Measurements from ENCODE around the gene NCOA1. TPM values are rescaled to one million over a fixed set of nuclear protein-coding genes. Genes with fewer than 3 reads are reported as not detected.

The NCOA1 gene
- polyA plus RNA-seq, 1 donor (not counting 4 experiments of a cell fraction or from before 2014, with no cell fraction given), result 5.0 TPM

DNA sequence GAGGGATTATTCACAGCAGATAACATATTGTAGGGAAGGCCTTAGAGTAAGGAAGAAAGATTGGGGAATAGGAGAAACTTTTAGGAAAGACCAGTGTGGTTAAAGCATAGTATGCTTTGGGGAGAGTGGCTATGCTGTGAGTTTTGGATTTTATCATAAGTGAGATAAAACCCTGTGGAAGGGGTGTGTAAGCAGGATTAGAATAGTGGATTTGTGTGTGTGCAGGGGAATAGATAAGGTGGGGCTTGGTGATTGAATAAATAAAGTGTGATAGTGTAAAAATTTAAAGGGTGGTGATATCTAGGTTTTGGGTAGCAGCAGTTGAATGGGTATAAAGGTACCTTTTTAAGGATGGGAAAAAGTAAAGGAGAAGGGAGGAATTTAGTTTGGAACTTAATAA is 137.7 kb downstream of the NCOA1 start:
- Histone ChIP-seq H4K20me1 (ENCODE audit: control insufficient read depth, extremely low read depth, insufficient read depth, low read length) (no peaks in the 10 kb centered on the region), H3K9me3 (ENCODE audit: control insufficient read depth, low read depth, low read length) (no peaks in the 10 kb centered on the region), H3K9me1 (ENCODE audit: control insufficient read depth, extremely low read depth, insufficient read depth, low read length) (no peaks in the 10 kb centered on the region), H3K9ac (ENCODE audit: control insufficient read depth, extremely low read depth, insufficient read depth, low read length) (no peak overlapping the region), H3K4me3 (ENCODE audit: control insufficient read depth in 2 of 3, extremely low read depth in 1 of 3, insufficient read depth in 2 of 3, low read depth in 1 of 3, low read length in 3 of 3) (no peak overlapping the region), H2AFZ (ENCODE audit: control insufficient read depth, low read length) (no peak overlapping the region), H3K79me2 (ENCODE audit: control insufficient read depth, insufficient read depth, low read length) (no peaks in the 10 kb centered on the region), H3K27me3 (ENCODE audit: control insufficient read depth, extremely low read depth, insufficient read depth, low read length) (no peaks in the 10 kb centered on the region), H3K4me2 (ENCODE audit: control insufficient read depth, extremely low read depth, insufficient read depth, low read depth, low read length) (no peak overlapping the region), H3K4me1 (ENCODE audit: control insufficient read depth, extremely low read depth, insufficient read depth, low read length) (no peaks in the 10 kb centered on the region), H3K27ac (ENCODE audit: control insufficient read depth, insufficient read depth, low read length) (no peak overlapping the region), H3K36me3 (ENCODE audit: control insufficient read depth in 2 of 2, extremely low read depth in 1 of 2, insufficient read depth in 2 of 2, low read length in 2 of 2) (no peaks in the 10 kb centered on the region)
- TF ChIP-seq, protein P1, sequence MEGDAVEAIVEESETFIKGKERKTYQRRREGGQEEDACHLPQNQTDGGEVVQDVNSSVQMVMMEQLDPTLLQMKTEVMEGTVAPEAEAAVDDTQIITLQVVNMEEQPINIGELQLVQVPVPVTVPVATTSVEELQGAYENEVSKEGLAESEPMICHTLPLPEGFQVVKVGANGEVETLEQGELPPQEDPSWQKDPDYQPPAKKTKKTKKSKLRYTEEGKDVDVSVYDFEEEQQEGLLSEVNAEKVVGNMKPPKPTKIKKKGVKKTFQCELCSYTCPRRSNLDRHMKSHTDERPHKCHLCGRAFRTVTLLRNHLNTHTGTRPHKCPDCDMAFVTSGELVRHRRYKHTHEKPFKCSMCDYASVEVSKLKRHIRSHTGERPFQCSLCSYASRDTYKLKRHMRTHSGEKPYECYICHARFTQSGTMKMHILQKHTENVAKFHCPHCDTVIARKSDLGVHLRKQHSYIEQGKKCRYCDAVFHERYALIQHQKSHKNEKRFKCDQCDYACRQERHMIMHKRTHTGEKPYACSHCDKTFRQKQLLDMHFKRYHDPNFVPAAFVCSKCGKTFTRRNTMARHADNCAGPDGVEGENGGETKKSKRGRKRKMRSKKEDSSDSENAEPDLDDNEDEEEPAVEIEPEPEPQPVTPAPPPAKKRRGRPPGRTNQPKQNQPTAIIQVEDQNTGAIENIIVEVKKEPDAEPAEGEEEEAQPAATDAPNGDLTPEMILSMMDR (optimal IDR thresholded peaks at IDR 0.05 in 1 of 3, IDR thresholded peaks at IDR 0.05 in 1 of 3, conservative IDR thresholded peaks at IDR 0.05 in 1 of 3; ENCODE audit: extremely low read depth in 1 of 3, insufficient read depth in 2 of 3, low read length in 3 of 3), result no peak
- no peak for TF ChIP-seq EZH2 (IDR thresholded peaks at IDR 0.05; ENCODE audit: low read length)
- FAIRE-seq (no peak), DNase-seq (ENCODE audit: low read depth, low spot score) (no peak)
- dilution Hi-C loops (cut with MboI; ENCODE audit: extremely low pct_ligation_motif_present, low sequenced_read_pairs), result no loop called here

DNA sequence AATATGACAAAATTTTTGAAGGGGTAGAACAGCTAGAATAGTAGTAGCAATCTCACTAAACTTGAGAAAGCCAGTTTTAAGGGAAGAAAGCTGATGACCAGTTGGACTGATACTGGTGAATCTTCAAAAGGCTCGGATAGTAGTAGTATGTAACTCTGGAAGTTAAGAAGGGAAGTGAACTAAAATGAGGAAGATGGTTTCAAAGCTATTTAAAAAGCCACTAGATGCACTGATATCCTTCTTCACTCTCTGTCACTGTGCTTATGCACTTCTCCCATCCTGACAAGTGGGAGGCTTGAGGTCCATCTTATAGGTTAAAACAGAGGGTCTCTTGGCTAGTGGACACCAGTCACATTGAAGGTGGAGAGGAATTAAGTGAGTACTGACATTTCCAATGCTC is 141.1 kb downstream of the NCOA1 start:
- Histone ChIP-seq H4K20me1 (ENCODE audit: control insufficient read depth, extremely low read depth, insufficient read depth, low read length) (no peaks in the 10 kb centered on the region), H3K4me2 (ENCODE audit: control insufficient read depth, extremely low read depth, insufficient read depth, low read depth, low read length) (no peak overlapping the region), H3K27me3 (ENCODE audit: control insufficient read depth, extremely low read depth, insufficient read depth, low read length) (no peaks in the 10 kb centered on the region), H3K9me1 (ENCODE audit: control insufficient read depth, extremely low read depth, insufficient read depth, low read length) (no peaks in the 10 kb centered on the region), H3K27ac (ENCODE audit: control insufficient read depth, insufficient read depth, low read length) (no peak overlapping the region), H3K79me2 (ENCODE audit: control insufficient read depth, insufficient read depth, low read length) (no peaks in the 10 kb centered on the region), H3K36me3 (ENCODE audit: control insufficient read depth in 2 of 2, extremely low read depth in 1 of 2, insufficient read depth in 2 of 2, low read length in 2 of 2) (no peaks in the 10 kb centered on the region), H2AFZ (ENCODE audit: control insufficient read depth, low read length) (no peak overlapping the region), H3K9me3 (ENCODE audit: control insufficient read depth, low read depth, low read length) (no peaks in the 10 kb centered on the region), H3K9ac (ENCODE audit: control insufficient read depth, extremely low read depth, insufficient read depth, low read length) (no peak overlapping the region), H3K4me1 (ENCODE audit: control insufficient read depth, extremely low read depth, insufficient read depth, low read length) (no peaks in the 10 kb centered on the region), H3K4me3 (ENCODE audit: control insufficient read depth in 2 of 3, extremely low read depth in 1 of 3, insufficient read depth in 2 of 3, low read depth in 1 of 3, low read length in 3 of 3) (no peak overlapping the region)
- FAIRE-seq (no peak), DNase-seq (ENCODE audit: low read depth, low spot score) (no peak)
- no peak for TF ChIP-seq EZH2 (IDR thresholded peaks at IDR 0.05; ENCODE audit: low read length)
- TF ChIP-seq, protein P1 (optimal IDR thresholded peaks at IDR 0.05 in 1 of 3, IDR thresholded peaks at IDR 0.05 in 1 of 3, conservative IDR thresholded peaks at IDR 0.05 in 1 of 3; ENCODE audit: extremely low read depth in 1 of 3, insufficient read depth in 2 of 3, low read length in 3 of 3), result no peak
- dilution Hi-C loops (cut with MboI; ENCODE audit: extremely low pct_ligation_motif_present, low sequenced_read_pairs), result no loop called here

All from keratinocyte (primary cell).